GM12865 (cell line): ENCODE data around the gene PLCL1.

ENCODE experiments used
- DNase-seq: peaks from one replicate; pipeline ENCODE4 v3.0.0; 2010; ENCODE audit warnings: low read depth
- H3K4me3 ChIP-seq: 2 replicates; pipeline ENCODE4 v1.5.1; 2011; ENCODE audit warnings: mild to moderate bottlenecking, low read depth, low read length, control low read depth
- CTCF ChIP-seq: IDR thresholded peaks from 2 replicates; pipeline ENCODE4 v1.5.1; 2011; ENCODE audit warnings: low read length, control low read depth, low read depth, inconsistent platforms; ENCODE audit not compliant: insufficient read depth; ENCODE audit errors: missing control alignments

PLCL1 gene

GRCh38 chr2:197805715-197806633 lies 1.6 kb downstream of the PLCL1 start:
- no peak for TF ChIP-seq CTCF
- no peak for DNase-seq
- no peak overlapping the region for H3K4me3 ChIP-seq

GRCh38 chr2:197809064-197809463 lies 4.7 kb downstream of the PLCL1 start:
- no peak overlapping the region for H3K4me3 ChIP-seq
- no peak for TF ChIP-seq CTCF
- no peak for DNase-seq

- TF ChIP-seq CTCF, result no peak
- DNase-seq, result no peak
- H3K4me3 ChIP-seq, result no peak overlapping the region
Measured at GRCh38 chr2:197810016-197810415, 5.6 kb downstream of the PLCL1 start.

GRCh38 chr2:197810491-197810890 lies 6.1 kb downstream of the PLCL1 start:
- no peak for DNase-seq
- no peak overlapping the region for H3K4me3 ChIP-seq
- no peak for TF ChIP-seq CTCF

GRCh38 chr2:197813093-197813787 lies 8.8 kb downstream of the PLCL1 start:
- peak; percentile 16 for DNase-seq
- H3K4me3 ChIP-seq, result no peak overlapping the region
- TF ChIP-seq CTCF, result peak; percentile 59

GRCh38 chr2:197814526-197814925 lies 10.1 kb downstream of the PLCL1 start:
- no peak overlapping the region for H3K4me3 ChIP-seq
- no peak for DNase-seq
- TF ChIP-seq CTCF, result no peak
